ENCODE data around the gene SLX4IP.
"Not testable (repeated sequence)": the region's sequence is repeated elsewhere in the genome, so short reads cannot be mapped to it uniquely, and the experiment has no call there.

Gene SLX4IP

GRCh38 chr20:10579942-10580341, 144.8 kb downstream of the SLX4IP start:
- no peak for DNase-seq

- DNase-seq, result no peak
Measured at GRCh38 chr20:10580700-10581099, 145.6 kb downstream of the SLX4IP start.

- DNase-seq, result no peak
Measured at GRCh38 chr20:10581823-10582222, 146.7 kb downstream of the SLX4IP start.

- no peak for DNase-seq
Measured at GRCh38 chr20:10584371-10584770, 149.3 kb downstream of the SLX4IP start.

- no peak for DNase-seq
Measured at GRCh38 chr20:10585308-10585707, 150.2 kb downstream of the SLX4IP start.

GRCh38 chr20:10586296-10586695, 151.2 kb downstream of the SLX4IP start:
- no peak for DNase-seq

GRCh38 chr20:10590446-10590845, 155.3 kb downstream of the SLX4IP start:
- DNase-seq, result not testable (repeated sequence)

GRCh38 chr20:10590950-10591671, 156.0 kb downstream of the SLX4IP start:
- no peak for DNase-seq

- no peak for DNase-seq
Measured at GRCh38 chr20:10591946-10592521, 156.9 kb downstream of the SLX4IP start.

- DNase-seq, result no peak
Measured at GRCh38 chr20:10594296-10594868, 159.3 kb downstream of the SLX4IP start.

GRCh38 chr20:10595266-10595665, 160.2 kb downstream of the SLX4IP start:
- no peak for DNase-seq

GRCh38 chr20:10595985-10596384, 160.9 kb downstream of the SLX4IP start:
- no peak for DNase-seq

GRCh38 chr20:10596710-10597121, 161.6 kb downstream of the SLX4IP start:
- no peak for DNase-seq

- DNase-seq, result no peak
Measured at GRCh38 chr20:10597637-10598036, 162.5 kb downstream of the SLX4IP start.

- DNase-seq, result no peak
Measured at GRCh38 chr20:10602221-10602871, 167.2 kb downstream of the SLX4IP start.

GRCh38 chr20:10603378-10603777, 168.3 kb downstream of the SLX4IP start:
- DNase-seq, result no peak

- DNase-seq, result no peak
Measured at GRCh38 chr20:10603971-10604864, 169.1 kb downstream of the SLX4IP start.

GRCh38 chr20:10604865-10605440, 169.8 kb downstream of the SLX4IP start:
- DNase-seq, result no peak

GRCh38 chr20:10605547-10606195, 170.6 kb downstream of the SLX4IP start:
- no peak for DNase-seq

GRCh38 chr20:10609276-10609675, 174.2 kb downstream of the SLX4IP start:
- no peak for DNase-seq

- no peak for DNase-seq
Measured at GRCh38 chr20:10609770-10610169, 174.7 kb downstream of the SLX4IP start.

- no peak for DNase-seq
Measured at GRCh38 chr20:10610251-10610650, 175.1 kb downstream of the SLX4IP start.
